GM18870 (cell line): ENCODE results near the gene CRAMP1.
"Not testable (repeated sequence)": the region's sequence is repeated elsewhere in the genome, so short reads cannot be mapped to it uniquely, and the experiment has no call there.

Experiments
- ATAC-seq: cut with Tn5 transposase; IDR thresholded peaks from one replicate; pipeline ENCODE4 v1.9.1; 2021; ENCODE audit warnings: moderate library complexity; ENCODE audit not compliant: unreplicated experiment

CRAMP1 gene

GRCh38 chr16:1612320-1613111, at the start of gene CRAMP1:
Gene CRAMP1, plus strand, starts transcription at chr16:1612360. Its CDS starts 2,280 bp downstream, at chr16:1614640.
- no peak for ATAC-seq

DNA sequence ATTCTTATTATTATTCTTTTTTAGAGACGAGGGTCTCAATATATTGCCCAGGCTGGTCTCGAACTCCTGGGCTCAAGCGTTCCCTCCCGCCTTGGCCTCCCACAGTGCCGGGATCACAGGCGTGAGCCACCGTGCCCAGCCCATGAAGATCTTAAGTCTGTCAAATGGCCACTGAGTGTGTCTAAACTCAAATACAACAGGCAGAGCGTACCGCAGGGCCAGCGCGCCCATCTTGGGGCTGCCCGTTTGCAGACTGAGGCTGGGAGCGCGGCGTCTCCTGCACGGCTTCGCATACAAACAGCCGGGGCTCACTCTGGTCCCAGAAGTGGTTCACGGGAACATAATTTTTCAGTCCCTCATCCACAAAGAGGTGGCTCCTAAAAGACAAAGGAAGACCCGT, 48.4 kb upstream of the CRAMP1 start:
- no peak for ATAC-seq

- no peak for ATAC-seq
These were observed 47.8 kb upstream of the CRAMP1 start for GRCh38 chr16:1564325-1564724.

- no peak for ATAC-seq
These were observed 46.9 kb upstream of the CRAMP1 start for GRCh38 chr16:1565083-1565805.

- ATAC-seq, result no peak
These were observed 44.2 kb upstream of the CRAMP1 start for GRCh38 chr16:1567988-1568387.

- ATAC-seq, result no peak
These were observed 41.0 kb upstream of the CRAMP1 start for GRCh38 chr16:1571012-1571671.

DNA sequence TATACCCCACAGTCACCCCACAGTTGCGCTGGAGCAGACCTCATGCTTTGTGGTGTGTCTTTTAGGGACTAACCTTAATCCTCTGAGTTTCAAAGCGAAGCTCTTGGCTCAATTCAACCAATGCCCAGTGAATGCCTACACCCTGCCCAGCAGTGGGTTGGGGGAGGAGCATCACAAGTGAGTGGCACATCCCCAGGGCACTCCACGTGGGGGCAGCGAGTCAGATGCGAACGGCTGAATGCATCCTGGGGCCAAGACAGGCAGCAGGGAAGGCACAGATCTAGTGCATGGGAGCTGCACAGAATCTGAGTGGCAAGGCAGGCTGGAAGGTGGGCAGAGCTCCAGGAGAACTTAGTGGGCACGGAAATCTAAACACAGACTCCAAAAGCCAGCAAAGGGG, 39.5 kb upstream of the CRAMP1 start:
- no peak for ATAC-seq

GRCh38 chr16:1573301-1573700, 38.9 kb upstream of the CRAMP1 start:
- no peak for ATAC-seq

DNA sequence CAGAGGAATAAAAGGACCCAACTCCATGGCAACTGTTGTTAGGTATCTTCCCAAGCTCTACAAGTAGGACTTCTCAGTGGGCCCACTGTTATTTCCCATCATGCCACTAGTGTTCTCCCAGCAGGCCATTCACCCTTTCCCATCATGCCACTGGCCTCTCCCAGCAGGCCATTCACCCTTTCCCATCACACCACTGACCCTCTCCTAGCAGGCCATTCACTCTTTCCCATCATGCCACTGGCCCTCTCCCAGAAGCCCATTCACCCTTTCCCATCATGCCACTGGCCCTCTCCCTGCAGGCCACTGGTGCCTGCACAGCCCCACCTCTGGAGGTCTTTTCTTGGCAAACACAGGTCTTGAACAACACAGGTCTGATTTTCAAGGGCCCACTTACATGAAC, 36.6 kb upstream of the CRAMP1 start:
- no peak for ATAC-seq

- no peak for ATAC-seq
These were observed 32.9 kb upstream of the CRAMP1 start for GRCh38 chr16:1579214-1579613.

DNA sequence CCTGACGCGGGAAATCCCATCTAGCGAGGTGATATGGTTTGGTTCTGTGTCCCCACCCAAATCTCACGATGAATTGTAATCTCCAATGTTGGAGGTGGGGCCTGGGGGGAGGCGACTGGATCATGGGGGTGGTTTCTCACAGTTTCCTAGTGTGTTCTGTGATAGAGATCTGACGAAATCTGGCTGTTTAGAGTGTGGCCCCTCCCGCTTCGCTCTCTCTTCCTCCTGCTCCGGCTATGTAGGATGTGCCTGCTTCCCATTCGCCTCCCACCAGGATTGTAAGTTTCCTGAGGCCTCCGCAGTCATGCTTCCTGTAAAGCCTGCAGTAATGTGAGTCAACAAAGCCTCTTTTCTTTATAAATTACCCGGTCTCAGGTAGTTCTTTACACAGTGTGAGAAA, 31.9 kb upstream of the CRAMP1 start:
- ATAC-seq, result no peak

DNA sequence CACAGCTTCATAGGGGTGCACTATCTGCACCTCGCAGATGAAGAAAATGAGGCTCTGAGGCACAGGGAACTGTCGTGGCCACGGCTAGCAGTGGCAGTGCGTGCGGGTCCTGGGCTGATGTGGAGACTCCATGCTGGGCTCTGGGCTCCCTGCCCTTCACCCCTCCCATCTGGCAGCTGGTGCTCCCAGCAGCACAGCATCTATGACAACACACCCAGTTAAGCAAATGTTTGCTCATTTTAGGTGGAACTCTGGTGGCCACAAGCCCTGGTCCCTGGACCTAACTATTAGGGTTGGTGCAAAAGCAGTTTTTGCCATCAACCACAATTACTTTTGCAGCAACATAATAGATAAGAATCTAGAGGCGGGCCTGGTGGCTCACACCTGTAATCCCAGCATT, 31.2 kb upstream of the CRAMP1 start:
- no peak for ATAC-seq

GRCh38 chr16:1581804-1582203, 30.4 kb upstream of the CRAMP1 start:
- ATAC-seq, result no peak

GRCh38 chr16:1583180-1583579, 29.0 kb upstream of the CRAMP1 start:
- no peak for ATAC-seq

DNA sequence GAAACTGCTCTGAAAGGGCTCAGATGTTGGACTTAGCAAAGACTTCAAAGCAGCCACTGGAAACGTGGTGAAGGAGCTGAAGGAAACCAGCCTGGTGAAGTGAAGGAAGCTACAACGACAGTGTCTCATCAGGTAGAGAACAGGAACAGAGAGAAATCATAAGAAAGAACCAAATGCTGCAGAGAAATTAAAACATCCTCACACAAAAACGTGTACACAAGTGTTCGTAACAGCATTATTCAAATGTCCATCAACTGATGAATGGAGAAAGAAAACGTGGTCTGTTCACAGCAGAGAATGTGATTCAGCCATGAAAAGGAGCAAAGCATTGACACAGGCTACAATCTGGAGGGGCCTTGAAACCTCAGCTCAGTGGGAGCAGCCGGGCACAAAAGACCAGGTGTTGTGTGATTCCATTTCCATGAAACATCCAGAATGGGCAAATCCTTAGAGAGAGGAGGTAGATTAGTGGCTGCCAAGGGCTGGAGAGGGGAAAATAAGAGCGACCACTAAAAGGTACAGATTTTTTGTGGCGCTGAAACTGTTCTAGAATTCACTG, 27.2 kb upstream of the CRAMP1 start:
- ATAC-seq, result no peak

GRCh38 chr16:1590366-1590765, 21.8 kb upstream of the CRAMP1 start:
- ATAC-seq, result no peak

DNA sequence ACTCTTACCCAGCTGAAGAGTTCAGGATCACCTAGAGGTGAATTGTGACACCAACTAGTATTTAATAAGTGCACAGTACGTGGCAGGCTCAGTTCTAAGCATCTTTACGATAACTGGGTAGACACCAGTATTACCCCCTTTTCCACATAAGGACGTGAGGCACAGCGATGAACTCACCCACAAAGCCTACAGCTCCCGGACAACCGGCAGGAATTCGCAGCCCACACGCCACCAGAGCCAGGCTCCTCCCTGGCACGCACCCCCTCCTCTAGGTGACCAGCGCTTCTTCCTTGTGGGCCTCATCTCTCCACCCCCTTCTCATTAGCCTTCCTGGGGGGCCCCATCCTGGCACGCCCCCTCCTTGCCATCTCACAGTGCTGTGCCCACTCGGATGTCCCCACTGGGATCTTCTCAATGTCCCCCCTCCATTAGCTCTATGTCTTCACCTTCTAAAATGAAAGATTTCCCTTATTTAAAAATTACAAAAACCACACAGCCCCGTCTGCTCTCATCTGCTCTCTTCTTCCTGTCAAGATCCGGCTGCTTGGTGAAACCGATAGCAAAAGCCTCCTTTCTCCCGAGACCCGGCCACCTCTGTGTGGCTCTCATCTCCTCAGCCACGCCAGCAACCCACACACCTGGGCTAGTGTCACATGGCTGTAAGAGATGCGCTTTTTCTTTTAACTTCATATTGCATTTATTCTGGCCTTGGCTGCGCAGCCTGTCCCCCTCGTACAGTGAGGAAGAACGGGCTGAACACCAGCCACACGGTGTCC, 21.0 kb upstream of the CRAMP1 start:
- ATAC-seq, result no peak

GRCh38 chr16:1592446-1592845, 19.7 kb upstream of the CRAMP1 start:
- ATAC-seq, result no peak

GRCh38 chr16:1595511-1595910, 16.6 kb upstream of the CRAMP1 start:
- ATAC-seq, result not testable (repeated sequence)

DNA sequence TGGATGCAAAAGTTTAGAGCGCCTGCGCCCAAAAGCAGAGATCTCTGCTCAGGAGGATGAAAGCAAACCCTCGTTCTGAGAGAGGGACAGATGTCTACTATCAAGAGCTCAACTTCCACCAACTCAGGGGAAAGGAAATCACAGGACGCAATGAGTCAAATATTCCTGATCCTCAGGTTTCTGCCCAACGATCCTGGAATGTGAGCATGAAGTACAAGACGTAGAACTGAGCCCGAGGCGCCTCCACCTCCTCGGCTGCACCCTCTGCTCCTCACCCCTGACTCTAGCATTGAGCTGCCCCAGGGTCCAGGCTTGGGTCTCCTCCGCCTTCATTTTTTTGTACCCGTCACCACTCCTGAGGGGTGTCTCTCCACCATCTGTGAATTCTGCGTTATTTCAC, 15.6 kb upstream of the CRAMP1 start:
- no peak for ATAC-seq

- ATAC-seq, result no peak
These were observed 15.0 kb upstream of the CRAMP1 start for GRCh38 chr16:1597154-1597553.
